Caki2 (cell line): Measurements from ENCODE around the gene HSFX1. TPM values are rescaled to one million over a fixed set of nuclear protein-coding genes. Genes with fewer than 3 reads are reported as not detected.
"Not testable (repeated sequence)": the region's sequence is repeated elsewhere in the genome, so short reads cannot be mapped to it uniquely, and the experiment has no call there.

ENCODE experiments used
- DNase-seq: peaks from one replicate; pipeline ENCODE4 v3.0.0-alpha.2; 2015; ENCODE audit warnings: low read depth
- in situ Hi-C: cut with HindIII; loops from 2 replicates; pipeline ENCODE4 v1.10.0; 2016; ENCODE audit warnings: low sequenced_read_pairs, low pct_unique_long_range_greater_than_20kb, mixed read lengths
- total RNA-seq: library from RNA; depleted of rRNA; stranded (reverse); fragments of >200 nt; shearing (Covaris generic); gene quantifications from 2 replicates; pipeline ENCODE4 v1.2.3, GENCODE V29; 2014; ENCODE audit warnings: low replicate concordance; rRNA removed

Gene HSFX1, protein sequence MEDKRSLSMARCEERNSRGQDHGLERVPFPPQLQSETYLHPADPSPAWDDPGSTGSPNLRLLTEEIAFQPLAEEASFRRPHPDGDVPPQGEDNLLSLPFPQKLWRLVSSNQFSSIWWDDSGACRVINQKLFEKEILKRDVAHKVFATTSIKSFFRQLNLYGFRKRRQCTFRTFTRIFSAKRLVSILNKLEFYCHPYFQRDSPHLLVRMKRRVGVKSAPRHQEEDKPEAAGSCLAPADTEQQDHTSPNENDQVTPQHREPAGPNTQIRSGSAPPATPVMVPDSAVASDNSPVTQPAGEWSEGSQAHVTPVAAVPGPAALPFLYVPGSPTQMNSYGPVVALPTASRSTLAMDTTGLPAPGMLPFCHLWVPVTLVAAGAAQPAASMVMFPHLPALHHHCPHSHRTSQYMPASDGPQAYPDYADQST
- 0.78 TPM in 1 of 2 replicates, not detected in the other for total RNA-seq

DNA sequence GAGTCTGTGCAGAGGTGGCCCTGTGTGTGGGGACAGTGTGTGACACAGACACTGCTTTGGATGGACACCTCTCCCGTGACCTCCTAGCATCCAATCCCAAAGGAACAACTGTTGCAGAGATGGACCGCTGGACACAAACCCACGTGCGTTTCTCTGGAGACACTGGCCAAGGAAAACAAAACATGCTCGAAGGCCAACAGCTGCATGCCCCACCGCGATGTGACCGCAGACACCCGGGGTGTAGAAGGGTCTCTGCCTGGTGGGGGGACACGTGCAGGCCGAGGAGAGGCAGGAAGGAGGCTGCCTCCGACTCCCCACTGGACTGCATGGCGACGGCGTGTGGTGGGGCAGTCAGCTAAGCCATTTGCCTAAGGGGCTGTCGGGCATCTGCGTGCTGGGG, at the start of gene HSFX1:
TSS of gene HSFX1 (plus strand) at position 301 of the 400 bp plus-strand sequence. CDS start 614 bp downstream, outside the sequence.
- DNase-seq, in situ Hi-C loops: not testable (repeated sequence)

DNA sequence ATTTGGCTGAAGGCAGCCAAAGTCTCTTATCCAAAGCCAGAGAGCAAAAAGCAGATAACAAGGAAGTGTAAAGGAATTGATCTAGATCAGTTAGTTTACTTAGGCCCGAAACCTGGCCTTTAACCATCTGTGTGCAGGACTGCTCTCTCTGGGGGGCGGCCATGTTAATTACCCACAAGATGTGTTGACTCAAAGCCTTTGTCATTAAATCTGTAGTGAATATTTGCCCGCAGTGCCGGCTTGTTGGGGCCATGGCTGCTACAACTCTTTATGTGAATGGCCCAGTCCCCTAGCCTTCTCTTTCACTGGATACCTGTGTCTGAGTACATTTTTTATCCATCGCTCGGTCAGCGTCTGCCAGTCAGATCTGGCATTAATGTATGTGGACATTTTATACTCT, 46.6 kb upstream of the HSFX1 start:
- in situ Hi-C loops, DNase-seq: not testable (repeated sequence)

DNA sequence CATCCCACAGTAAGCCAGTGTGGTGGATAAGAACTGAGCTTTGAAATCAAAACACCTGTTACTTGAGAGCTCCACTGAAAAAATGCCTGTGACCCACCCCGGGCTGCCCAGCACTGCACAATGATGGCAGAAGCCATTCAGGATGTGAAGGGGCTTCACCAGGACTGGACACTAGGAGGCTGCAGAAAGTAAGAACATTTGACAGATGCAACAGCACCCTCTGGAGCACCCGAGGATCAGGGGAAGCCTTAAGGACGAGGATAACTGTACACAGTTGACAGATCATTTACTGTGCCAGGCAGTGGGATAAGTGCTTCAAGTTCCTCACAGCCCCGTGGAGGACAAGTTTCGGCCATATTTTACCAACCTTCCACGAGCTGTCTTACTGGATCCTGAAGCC, 31.6 kb upstream of the HSFX1 start:
- in situ Hi-C loops, DNase-seq: not testable (repeated sequence)

DNA sequence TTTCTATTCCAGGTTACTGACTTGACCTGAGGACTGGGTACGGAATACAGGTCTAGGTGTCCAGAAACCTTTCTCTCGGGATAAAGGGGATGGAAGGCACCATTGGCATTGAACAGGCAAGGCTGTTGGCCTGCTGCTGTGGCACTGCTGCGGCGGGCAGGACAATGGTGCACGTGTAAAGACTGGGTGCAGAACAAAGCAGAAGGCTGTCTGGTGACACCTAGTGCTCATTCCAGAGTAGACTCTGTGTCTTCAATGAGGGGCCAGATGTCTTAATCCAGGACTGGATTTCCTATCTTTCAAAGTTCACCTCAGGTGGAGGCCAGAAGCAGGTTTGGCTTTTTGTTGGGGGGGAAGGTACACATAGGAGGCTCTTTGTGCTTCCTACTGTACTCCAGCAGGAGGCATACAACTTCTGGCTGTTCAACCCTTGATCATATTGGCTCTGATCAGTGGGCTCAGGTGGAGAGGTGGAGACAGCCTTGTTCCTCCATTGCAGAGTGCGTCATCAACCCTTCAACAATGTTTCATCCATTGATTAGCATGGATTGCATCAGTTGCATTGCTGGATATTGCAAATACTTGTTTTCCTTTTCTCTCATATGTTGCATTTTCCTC, 27.4 kb upstream of the HSFX1 start:
- DNase-seq, in situ Hi-C loops: not testable (repeated sequence)

DNA sequence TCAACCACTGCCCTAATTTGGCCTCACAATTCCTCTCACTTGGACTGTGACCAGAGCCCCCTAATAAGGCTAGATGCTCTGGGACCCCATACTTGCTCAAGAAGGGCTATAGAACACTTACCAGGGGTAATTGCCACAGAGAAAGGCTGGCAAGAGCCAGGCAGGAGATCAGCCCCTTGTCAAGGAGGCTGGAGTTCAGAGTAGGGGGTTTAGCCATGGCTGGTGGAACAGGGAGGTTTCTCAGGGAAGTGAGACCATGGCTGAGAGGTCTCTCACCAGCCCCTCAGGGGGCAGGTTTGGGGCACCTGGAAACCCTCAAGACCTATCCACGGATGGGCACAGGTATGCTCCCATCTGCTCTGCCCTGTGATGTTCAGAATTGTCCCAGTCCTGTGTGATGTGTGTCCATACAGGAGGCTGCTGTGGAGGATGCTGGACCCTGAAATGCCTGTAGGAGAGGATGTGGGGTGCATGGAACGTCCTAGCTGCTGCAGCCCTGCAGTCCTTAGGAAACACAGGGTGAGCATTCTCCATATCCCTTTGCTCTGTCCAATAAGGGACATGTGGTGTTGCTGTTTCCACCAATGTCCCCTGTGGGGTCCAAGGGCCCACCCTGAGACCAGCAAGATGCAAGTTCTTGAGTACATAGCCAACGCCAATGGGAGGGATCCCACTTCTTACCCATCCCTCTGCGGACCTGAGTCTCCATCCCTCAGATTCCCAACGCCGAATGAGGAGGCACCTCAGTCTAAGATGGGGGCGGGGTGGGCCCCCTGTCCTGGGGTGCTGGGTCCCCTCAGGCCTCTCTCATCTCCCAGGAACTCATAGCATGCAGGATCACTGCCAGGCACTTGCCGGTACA, 16.4 kb upstream of the HSFX1 start:
- in situ Hi-C loops: no loop called here
- DNase-seq: no peak

DNA sequence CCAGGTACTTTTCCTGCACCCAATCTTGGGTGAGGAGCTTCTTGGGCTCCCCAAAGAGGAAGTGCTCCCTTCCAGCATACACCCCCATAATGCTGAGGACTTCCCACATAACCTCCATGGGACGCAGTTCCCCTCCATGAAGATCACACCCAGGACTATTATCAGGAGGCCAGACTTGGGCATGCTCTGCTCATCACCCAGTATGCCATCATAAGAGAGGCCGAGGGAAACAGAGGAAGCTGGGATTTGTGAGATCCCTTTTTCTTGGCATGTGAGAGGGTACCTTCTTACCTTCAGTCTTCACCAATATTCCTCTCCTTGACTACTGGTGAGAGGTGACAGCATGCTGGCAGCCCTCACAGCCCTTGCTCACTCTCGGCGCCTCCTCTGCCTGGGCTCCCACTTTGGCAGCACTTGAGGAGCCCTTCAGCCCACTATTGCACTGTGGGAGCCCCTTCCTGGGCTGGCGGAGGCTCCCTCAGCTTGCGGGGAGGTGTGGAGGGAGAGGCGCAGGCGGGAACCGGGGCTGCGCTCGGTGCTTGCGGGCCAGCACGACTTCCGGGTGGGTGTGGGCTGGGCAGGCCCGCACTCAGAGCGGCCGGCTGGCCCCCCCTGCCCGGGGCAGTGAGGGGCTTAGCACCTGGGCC, 15.7 kb upstream of the HSFX1 start:
- in situ Hi-C loops: no loop called here
- no peak for DNase-seq

DNA sequence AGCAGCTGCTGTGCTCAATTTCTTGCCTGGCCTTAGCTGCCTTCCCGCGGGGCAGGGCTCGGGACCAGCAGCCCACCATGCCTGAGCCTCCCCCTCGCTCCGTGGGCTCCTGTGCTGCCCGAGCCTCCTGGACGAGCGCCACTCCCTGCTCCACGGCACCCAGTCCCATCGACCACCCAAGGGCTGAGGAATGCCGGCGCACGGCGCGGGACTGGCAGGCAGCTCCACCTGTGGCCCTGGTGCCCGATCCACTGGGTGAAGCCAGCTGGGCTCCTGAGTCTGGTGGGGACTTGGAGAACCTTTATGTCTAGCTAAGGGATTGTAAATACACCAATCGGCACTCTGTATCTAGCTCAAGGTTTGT, 15.2 kb upstream of the HSFX1 start:
- in situ Hi-C loops, DNase-seq: not testable (repeated sequence)

DNA sequence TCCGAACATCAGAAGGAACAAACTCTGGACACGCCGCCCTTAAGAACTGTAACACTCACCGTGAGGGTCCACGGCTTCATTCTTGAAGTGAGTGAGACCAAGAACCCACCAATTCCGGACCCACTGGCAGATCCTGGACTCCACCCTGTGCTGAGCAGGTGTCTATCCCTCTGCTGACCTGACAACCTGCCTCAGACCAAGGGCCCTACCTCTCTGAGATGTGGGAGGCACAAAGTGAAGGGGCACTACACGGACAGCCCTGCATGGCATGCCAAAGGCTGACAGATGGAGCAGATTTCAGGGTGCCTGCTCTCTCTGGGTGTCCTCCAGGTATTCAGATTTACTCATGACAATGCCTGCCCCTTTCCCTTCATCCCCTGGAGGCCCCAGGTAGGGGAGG, 14.0 kb upstream of the HSFX1 start:
- in situ Hi-C loops: no loop called here
- no peak for DNase-seq

DNA sequence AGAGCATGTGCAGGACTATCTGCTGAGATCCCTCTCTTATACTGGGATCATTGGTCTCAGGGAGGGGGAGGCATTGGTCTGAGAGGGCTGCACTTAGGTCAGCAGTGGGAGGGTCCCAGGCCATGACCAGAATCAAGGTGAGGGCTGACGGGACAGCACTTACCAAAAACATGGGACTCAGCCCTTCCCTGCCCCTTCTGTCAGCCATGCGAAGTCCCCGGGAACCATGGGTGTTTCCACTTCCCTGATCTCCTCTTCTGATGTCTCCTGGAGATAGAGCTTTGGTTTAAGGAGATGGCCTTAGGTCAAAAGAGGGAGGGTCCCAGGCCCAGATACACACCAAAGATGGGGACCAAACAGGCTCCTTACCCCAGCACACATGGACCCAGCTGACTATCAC, 12.9 kb upstream of the HSFX1 start:
- in situ Hi-C loops: no loop called here
- DNase-seq: no peak

DNA sequence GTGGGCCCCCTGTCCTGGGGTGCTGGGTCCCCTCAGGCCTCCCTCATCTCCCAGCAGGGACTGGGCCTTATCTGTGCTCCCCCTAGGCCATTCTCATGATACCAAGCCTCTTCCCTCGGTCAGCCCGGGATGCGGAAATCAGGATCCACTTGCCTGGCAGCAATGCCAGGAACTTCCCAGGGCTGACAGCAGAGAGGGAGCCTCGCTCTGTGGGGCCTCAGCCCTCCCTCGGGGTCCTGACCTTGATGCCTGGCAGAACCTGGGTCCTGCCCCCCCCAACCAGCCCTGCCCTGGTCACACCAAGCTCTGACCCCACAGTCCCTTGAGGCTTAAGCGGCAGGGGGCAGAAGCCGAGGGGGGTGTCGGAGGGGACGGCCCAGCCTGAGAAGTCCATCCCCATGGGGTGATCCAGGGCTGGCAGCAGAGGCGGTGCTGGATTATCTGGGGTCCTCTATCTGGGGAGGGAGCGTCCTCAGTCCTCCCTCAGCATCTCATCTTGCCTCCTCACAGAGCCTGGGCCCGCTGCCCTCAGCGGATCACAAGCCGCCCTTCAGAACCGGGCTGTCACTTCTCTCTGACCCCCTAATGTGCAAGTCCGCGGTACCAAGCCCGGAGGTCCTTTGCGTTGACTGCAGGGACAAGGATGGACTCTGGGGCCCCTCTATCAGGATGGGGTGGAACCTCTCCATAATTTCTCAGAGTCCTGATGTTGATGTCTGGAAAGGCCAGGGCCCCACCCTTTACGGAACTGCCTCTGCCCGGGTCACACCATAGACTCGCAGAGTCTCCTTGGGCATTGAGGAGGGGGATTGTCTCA, 11.8 kb upstream of the HSFX1 start:
- DNase-seq, in situ Hi-C loops: not testable (repeated sequence)

DNA sequence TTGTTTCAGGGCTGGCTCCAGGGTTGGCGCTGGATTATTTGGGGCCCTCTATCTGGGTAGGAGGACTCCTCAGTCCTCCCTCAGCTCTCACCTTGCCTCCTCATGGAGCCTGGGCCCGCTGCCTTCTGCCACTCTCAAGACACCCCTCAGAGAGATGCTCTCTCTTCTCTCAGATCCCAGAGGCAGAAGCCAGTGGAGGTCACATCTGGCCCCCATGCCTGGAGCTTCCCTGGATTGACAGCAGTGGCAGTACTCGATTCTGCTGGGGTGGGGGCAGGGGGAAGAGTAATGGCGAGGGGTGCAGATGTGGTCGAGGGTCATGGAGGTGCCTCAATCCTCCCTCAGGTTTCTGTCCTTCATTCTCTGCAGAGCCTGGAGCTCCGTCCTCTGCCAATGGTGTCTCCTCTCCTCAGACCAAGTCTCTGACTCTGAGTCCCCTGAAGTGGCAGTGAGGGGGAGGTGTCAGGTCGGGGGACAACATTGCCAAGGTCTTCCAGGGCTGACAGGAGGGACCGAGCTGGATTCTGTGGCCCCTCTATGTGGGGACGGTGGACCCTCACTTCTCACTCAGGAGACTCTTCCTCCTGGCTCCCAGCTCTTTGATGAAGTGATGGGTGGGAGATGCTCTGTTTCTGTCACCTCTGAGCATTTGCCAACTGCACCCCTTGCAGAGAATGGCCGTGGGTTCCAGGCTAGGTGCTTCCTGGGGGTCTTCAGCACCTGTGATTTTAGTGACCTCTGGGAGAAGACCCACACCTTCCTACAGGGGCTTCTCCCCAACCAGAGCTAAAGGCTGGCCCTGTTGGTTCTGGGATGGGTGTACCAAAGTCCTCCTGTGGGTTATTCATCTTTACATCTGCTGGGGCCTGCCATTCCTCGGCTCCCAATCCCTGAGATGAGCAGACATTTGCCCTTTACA, 10.9 kb upstream of the HSFX1 start:
- DNase-seq: no peak
- in situ Hi-C loops: no loop called here

DNA sequence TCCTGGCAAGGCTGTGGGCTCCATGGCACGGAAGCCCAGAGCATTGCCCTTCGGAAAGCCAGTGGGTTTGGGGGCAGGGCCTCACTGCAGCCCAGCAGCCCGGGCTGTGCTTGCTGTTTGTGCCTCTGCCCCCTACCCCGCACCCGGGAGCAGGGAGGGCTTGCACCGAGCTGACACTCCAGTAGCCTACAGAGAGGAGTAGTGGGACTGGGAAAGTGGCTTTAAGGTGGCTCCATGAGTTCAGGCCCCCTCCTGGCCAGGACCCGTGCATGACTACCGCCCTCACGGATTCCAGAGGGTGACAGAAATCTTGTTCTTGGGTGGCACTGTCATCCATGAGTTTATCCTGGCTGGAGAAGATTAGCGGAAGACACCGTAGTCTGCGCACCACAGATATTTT, 3.5 kb upstream of the HSFX1 start:
- in situ Hi-C loops, DNase-seq: not testable (repeated sequence)

DNA sequence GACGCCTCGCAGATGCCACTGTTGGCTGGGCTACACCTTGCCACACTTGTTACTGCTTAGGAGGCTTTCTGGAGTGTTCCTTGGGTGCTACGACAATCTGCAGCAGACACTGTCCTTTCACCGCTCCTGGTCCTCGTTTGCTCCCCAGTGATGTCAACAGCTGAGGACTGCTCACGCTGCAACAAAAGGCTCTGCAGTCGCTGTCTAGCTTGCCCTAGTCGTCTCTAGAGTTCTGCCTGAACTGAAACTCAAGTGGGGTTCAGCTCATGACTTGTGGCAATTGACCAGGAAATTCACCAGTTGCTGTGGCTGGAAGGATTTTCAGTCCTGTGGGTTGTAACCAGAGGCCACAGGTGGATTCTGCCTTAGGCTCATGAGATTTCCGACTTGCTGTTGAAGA, 842 bp upstream of the HSFX1 start:
- DNase-seq, in situ Hi-C loops: not testable (repeated sequence)

DNA sequence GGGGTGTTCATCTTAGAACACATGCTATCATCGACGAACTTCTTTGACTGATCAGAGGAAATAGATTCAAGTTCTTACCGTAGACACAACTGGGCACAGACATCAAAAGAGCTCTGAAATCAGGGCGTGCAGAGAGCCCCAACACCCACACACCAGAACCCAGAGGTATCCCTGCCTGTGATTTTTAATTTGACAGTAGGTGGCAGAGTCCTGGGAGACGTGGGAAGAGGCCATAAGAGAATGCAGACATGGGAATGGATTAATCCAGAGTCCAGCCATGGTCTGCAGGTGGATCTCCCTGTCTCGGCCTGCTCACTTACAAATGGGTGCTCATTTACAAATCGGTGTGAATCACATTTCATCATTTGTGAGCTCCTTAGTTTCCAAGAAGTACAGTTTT, 4.1 kb downstream of the HSFX1 start:
- in situ Hi-C loops, DNase-seq: not testable (repeated sequence)

DNA sequence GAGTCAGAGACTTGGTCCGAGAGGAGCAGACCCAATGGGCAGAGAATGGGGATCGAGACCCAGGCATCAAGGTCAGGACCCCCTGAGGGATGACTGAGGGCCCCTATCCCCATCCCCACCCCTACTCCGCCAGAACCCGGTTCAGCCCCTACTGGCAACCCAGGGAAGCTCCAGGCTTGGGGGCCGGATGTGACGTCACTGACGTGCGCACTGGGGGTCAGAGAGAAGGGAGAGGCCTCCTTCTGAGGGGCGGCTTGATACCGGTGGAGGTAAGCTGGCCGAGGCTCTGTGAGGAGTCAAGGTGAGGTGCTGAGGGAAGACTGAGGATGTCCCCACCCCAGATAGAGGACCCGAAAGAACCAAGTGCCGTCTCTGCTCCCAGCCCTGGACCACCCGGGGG, 7.9 kb downstream of the HSFX1 start, which contains the start of gene MAGEA9:
TSS of gene MAGEA9 (plus strand) at position 204 of the 400 bp plus-strand sequence. CDS start 4,281 bp downstream, outside the sequence.
- DNase-seq, in situ Hi-C loops: not testable (repeated sequence)

DNA sequence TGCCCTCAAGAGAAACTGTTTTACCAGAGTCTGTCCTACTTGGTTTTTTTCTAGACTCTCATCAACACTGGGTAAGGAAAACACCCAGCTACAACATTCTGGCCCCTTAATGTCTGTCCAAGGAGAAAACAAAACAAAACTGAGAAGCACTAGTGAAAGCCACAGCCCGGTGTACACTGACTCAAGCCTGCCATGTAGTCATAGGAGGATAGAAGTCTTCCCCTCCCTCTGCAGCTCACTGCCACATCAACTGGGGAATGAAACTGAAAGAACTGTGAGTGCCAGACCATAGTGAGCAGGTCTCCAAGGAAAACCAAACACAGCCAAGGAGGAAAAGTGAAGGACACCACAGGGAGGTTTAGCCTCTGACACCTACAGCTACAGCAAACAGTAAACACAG, 21.7 kb downstream of the HSFX1 start:
- DNase-seq, in situ Hi-C loops: not testable (repeated sequence)
